ENCODE measurements around the gene KIF1B. TPM values are rescaled to one million over a fixed set of nuclear protein-coding genes. Genes with fewer than 3 reads are reported as not detected.
"Not testable (repeated sequence)": the region's sequence is repeated elsewhere in the genome, so short reads cannot be mapped to it uniquely, and the experiment has no call there.

The KIF1B gene
- total RNA-seq, 1 donor from 2014 or later: 18.3 TPM

- intact Hi-C loops (cut with micrococcal nuclease): no loop called here
Measured at GRCh38 chr1:10229903-10230302, 19.5 kb downstream of the KIF1B start.

DNA sequence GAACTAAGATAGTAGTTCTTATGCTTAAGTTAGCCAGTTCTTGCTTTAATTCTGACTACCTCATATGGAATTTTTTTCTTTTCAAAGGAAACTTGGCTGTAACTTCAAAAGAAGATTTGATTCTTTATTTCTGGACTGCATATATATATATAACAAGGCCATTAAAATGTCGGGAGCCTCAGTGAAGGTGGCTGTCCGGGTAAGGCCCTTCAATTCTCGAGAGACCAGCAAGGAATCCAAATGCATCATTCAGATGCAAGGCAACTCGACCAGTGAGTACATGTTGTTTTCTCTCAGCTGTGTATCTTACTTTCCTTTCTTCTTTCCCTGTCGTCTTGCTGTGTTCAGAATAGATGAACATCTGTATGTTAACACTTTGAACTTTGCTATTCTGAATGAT is 21.8 kb downstream of the KIF1B start:
- intact Hi-C loops (cut with micrococcal nuclease): no loop called here

- intact Hi-C loops (cut with micrococcal nuclease): no loop called here
Measured at GRCh38 chr1:10236405-10237156, 26.2 kb downstream of the KIF1B start.

DNA sequence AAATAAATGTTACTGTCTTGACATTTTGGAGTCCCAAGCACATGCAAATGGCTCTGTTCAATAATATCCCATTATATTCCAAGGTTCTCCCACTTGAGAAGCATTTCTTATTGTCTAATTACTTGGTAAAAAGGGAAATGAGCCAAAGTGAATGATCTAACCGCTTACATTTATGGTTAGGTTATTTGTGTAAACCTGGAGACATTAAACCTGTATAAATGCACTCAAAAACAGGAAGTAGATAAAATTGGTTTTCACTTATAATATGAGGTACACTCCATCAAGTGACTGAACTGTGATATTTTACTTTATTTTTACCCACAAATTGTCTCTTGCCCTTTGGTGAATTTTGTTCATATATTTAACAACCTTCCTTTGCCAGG is 26.8 kb downstream of the KIF1B start:
- intact Hi-C loops (cut with micrococcal nuclease): no loop called here

DNA sequence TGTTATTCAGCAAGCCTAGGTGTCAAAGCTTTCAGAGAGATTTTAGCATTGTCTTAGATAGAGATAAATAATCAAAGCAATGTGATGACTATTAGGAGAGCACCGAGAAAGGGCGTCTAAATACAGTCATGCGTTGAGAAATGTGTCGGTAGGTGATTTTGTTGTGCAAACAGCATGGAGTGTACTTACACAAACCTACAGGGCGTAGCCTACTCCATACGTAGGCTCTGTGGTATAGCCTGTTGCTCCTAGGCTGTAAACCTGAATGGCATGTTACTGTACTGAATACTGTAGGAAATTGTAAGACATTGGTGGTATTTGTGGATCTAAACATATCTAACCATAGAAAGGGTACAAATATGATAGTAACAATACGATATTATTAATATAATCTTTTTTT is 31.8 kb downstream of the KIF1B start:
- intact Hi-C loops (cut with micrococcal nuclease): no loop called here

DNA sequence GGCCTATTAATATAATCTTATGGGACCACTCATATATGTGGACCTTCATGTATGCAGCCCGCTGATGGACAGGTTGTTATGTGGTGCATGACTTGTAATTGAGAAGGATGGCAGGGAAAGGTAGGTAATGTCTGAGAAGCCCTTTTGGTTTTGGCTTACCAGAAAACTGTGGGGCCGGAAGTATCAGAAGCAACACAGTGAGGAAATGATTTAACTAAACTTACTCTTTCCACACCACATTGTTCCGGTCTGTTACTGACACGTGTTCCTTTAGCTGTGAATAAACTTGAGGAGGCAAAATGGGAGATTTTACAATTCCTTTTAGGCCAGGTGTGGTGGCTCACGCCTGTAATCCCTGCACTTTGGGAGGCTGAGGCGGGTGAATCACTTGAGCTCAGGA is 32.4 kb downstream of the KIF1B start:
- intact Hi-C loops (cut with micrococcal nuclease): no loop called here

DNA sequence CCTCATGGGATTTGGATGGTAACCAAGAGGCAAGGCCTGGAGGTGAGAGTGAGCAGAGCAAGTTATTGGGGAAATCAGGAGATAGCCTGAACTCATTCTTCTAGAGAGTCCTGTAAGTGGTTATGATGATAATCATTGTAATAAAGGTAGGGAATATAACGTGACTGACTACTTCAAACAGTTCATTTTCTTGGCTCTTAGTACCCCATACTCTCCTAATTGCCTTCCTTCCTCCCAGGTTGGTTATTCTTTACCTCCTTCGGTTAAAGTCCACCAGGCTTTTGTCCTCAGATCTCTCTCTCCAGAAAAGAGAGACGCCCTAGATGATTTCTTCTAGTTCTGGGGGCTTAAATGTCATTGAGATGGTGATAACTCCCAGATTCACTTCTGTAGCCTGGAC is 35.3 kb downstream of the KIF1B start:
- intact Hi-C loops (cut with micrococcal nuclease): no loop called here

DNA sequence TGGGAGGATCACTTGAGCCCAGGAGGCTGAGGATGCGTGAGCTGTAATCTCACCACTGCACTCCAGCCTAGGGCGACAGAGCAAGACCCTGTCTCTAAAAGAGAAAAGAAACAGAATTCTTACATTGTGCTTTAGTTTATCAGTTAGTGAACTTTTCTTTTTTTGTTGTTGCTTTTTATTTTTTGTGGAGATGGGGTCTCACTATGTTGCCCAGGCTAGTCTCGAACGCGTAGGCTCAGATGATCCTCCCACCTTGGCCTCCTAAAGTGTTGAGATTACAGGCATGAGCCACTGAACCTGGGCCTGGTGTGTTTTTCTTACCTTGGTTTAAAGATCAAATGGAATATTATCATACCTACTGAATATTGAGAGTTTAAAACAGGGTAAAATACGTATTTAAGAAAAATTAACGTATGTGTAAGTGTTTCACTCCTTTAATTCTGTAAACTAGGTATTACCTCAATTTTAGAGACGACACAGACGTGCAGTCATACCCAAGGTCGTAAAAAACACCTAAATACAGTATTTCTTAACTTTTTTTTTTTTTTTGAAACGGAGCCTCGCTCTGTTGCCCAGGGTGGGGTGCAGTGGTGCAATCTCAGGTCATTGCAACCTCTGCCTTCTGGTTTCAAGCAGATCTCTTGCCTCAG is 39.6 kb downstream of the KIF1B start:
- intact Hi-C loops (cut with micrococcal nuclease): no loop called here

DNA sequence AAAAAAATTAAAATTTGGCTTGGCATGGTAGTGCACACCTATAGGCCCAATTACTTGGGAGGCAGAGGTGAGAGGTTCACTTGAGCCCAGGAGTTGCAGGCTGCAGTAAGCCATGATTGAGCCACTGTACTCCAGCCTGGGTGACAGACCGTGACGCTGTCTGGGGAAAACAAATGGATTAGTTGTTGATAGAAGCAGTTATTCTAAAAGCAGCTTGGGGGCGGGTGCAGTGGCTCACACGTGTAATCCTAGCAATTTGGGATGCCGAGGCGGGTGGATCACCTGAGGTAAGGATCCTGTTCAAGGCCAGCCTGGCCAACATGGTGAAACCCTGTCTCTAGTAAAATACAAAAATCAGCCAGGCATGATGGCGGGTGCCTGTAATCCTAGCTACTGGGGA is 40.3 kb downstream of the KIF1B start:
- intact Hi-C loops (cut with micrococcal nuclease): no loop called here

GRCh38 chr1:10251325-10252108 is 41.1 kb downstream of the KIF1B start:
- intact Hi-C loops (cut with micrococcal nuclease): not testable (repeated sequence)

DNA sequence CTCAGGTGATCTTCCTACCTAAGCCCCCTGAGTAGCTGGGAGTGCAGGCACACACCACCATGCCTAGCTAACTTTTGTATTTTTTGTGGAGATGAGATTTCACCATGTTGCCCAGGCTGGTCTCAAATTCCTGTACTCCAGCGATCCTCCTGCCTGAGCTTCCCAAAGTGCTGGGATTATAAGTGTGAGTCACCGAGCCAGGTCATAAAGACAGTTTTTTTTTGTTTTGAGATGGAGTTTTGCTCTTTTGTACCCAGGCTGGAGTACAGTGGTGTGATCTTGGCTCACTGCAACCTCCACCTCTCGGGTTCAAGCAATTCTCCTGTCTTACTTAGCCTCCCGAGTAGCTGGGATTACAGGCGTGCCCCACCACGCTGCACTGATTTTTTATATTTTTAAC is 42.1 kb downstream of the KIF1B start:
- intact Hi-C loops (cut with micrococcal nuclease): no loop called here

GRCh38 chr1:10253149-10253548 is 42.8 kb downstream of the KIF1B start:
- intact Hi-C loops (cut with micrococcal nuclease): no loop called here

GRCh38 chr1:10253755-10254154 is 43.4 kb downstream of the KIF1B start:
- intact Hi-C loops (cut with micrococcal nuclease): no loop called here

DNA sequence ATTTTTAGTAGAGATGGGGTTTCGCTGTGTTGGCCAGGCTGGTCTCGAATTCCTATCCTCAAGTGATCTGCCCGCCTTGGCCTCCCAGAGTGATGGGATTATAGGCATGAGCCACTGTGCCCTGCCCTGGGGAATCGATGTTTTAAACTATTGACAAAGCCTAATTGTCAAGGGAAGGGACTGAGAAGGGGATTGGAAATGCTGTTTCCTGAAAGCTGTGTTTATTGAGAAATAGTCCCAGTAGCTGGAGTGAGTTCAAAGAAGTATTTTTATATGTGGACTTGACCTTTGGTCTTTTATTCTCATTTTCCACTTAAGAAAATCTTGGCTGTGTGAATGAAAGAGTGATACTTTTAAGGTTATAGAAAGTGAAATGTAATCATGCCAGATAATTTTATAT is 47.5 kb downstream of the KIF1B start:
- intact Hi-C loops (cut with micrococcal nuclease): no loop called here

DNA sequence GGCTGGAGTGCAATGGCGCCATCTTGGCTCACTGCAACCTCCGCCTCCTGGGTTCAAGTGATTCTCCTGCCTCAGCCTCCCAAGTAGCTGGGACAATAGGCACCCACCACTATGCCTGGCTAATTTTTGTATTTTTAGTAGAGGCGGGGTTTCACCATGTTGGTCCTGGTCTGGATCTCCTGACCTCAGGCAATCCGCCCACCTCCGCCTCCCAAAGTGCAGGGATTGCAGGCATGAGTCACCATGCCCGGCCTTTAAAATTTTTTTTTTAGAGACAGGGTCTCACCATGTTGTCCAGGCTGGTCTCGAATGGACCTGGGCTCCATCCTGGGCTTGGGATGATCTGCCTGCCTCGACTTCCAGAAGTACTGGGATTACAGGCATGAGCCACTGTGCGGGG is 49.2 kb downstream of the KIF1B start:
- intact Hi-C loops (cut with micrococcal nuclease): not testable (repeated sequence)

DNA sequence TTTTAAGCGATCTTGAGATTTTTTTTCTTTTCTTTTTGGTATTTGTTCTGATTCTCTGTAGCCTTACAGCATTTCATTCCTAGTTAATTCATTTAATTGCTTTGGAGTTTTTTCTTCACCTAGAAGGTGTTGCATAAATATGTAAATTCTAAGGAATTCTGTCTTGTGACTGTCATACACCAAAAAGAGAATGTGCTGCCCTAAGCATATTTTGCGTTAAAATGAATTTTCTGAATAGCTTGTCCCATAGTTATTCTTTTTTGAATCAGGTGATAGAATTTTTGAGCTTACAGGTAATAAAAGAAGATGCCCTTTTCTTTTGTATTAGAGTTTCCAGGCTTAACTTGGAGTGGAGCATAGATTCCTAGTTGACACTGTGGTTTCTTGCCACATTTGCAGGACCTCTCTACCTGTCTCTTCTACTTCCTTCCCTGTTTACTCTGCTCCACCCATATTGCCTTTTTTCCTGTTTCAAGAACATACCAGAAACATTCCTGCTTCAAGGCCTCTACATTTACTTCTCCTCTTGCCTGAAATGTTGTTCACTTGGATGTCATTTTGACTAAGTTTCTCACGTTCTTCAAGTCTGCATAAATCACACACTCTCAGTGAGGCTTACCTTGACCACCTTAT is 53.2 kb downstream of the KIF1B start:
- intact Hi-C loops (cut with micrococcal nuclease): no loop called here

GRCh38 chr1:10265027-10265426 is 54.7 kb downstream of the KIF1B start:
- intact Hi-C loops (cut with micrococcal nuclease): no loop called here

- intact Hi-C loops (cut with micrococcal nuclease): no loop called here
Measured at GRCh38 chr1:10265900-10266299, 55.5 kb downstream of the KIF1B start.

DNA sequence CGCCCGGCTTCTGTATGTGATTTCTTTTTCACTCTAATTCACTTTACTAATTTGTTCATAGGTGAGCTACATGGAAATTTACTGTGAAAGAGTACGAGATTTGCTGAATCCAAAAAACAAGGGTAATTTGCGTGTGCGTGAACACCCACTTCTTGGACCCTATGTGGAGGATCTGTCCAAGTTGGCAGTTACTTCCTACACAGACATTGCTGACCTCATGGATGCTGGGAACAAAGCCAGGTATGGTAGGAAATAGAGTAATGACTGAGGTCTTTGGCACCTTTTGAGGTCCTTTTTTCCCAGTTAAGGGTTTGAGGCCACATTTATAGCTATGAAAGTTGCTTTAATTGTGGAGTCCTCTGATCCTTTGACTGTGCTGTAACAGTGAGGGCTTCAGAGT is 56.9 kb downstream of the KIF1B start:
- intact Hi-C loops (cut with micrococcal nuclease): no loop called here

DNA sequence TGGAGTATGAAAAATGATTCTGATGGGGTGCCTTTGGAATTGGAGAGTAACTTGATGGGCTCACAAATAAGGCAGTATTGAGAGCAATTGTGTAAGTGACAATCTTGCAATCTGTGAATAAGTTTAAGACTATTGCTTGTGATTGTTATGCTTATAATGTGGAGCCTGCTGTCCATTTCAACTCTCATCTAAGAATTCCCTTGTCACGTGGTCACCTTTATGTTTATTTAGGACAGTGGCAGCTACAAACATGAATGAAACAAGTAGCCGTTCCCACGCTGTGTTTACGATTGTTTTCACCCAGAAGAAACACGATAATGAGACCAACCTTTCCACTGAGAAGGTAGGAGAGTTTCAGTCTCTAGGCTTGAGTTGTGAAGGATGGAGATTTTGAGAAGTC is 57.6 kb downstream of the KIF1B start:
- intact Hi-C loops (cut with micrococcal nuclease): no loop called here

- intact Hi-C loops (cut with micrococcal nuclease): no loop called here
Measured at GRCh38 chr1:10271090-10271489, 60.7 kb downstream of the KIF1B start.

DNA sequence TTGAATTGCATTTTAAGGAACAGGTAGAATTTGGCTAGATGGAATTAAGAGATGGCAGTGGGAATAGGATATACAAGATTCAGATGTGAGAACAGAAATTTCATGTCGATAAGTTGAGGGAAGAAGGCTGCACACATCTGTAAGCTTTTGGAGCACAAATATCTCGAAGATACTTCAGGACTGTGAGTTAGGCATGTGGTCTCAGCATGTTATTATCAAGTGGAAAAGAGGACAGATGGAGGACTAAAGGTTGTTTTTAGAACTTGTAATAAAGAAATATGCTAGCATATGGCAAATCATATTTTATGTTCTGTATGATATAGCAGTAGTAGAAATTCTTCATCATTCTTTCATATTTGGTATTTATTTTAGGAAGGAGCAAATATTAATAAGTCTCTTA is 61.5 kb downstream of the KIF1B start:
- intact Hi-C loops (cut with micrococcal nuclease): no loop called here

Data from T-helper 1 cell treated with Interleukin-12 subunit alpha and Interleukin-12 subunit beta and Interleukin-4 antibody, amounts not matched to agents 30 ng/mL and 1 ng/mL, for 36 hours (primary cell).